K562 (cell line): ENCODE data around the gene PDPK1. TPM values are rescaled to one million over a fixed set of nuclear protein-coding genes. Genes with fewer than 3 reads are reported as not detected.

Experiments
- ATAC-seq: fragments of 200-7000 bp; cut with Tn5 transposase; 3 replicates; pipeline ENCODE4 v1.9.1; 2020; ENCODE audit warnings: moderate library complexity
- BruUV-seq: library from RNA; stranded (reverse); fragments of 400-500 nt; replicated peaks from 2 replicates; lab custom pipeline; 2021; lab: Mats Ljungman, UMichigan
- CTCF ChIA-PET: fragments of 300-600 bp; formaldehyde crosslinking; extraction: SDS; loops from one replicate; lab custom pipeline; 2021; ENCODE audit warnings: low intra/inter-chr PET ratio; lab: Yijun Ruan, JAX
- POLR2A ChIA-PET: fragments of 300-600, 350-650 bp; sonication (Branson Sonifier 250); formaldehyde crosslinking; extraction: SDS; loops from one replicate; lab custom pipeline; 2021; ENCODE audit warnings: antibody characterized with exemption, inconsistent platforms; lab: Yijun Ruan, JAX
- DNase-seq, 4 experiments: peaks; one replicate each; pipeline versions ENCODE4 v3.0.0 to v3.0.0-alpha.2; 2011 to 2018; ENCODE audit warnings: low spot score in 3 of 4, mixed read lengths in 3 of 4; ENCODE audit errors: extremely low read depth in 1 of 4
- FAIRE-seq: peaks from 2 replicates; lab custom pipeline; 2011; peaks lifted over from hg19 to GRCh38; lab: Jason Lieb, UNC
- H2AFZ ChIP-seq: 2 replicates; pipeline ENCODE4 v1.6.0; 2011; ENCODE audit warnings: low read depth, low read length, control low read depth, inconsistent platforms
- H3K27ac ChIP-seq: fragments of 200-600 bp; 3 replicates; pipeline ENCODE4 v1.8.0; 2011; ENCODE audit warnings: low read depth, mild to moderate bottlenecking, control low read depth, inconsistent platforms, low read length, moderate library complexity, mixed read lengths; ENCODE audit errors: extremely low read depth
- H3K27me3 ChIP-seq, 2 experiments: fragments of 300-600 bp in 1 of 2; 2 replicates in 1 of 2; 3 replicates in 1 of 2; pipeline versions ENCODE4 v1.6.0 to v1.8.0; 2011; ENCODE audit warnings: inconsistent platforms in 2 of 2, low read length in 2 of 2, mild to moderate bottlenecking in 1 of 2, mixed read lengths in 1 of 2, moderate library complexity in 1 of 2; ENCODE audit not compliant: control insufficient read depth in 2 of 2, insufficient read depth in 2 of 2
- H3K36me3 ChIP-seq: fragments of 300-600 bp; 3 replicates; pipeline ENCODE4 v1.8.0; 2011; ENCODE audit warnings: mild to moderate bottlenecking, low read length, inconsistent platforms; ENCODE audit not compliant: control insufficient read depth, insufficient read depth
- H3K4me1 ChIP-seq, 2 experiments: fragments of 200-600 bp in 1 of 2; replicated peaks in 1 of 2; 2 replicates in 1 of 2; 3 replicates in 1 of 2; pipeline versions ENCODE4 v1.5.1 to v1.8.0; 2011; ENCODE audit warnings: inconsistent platforms in 2 of 2, low read length in 2 of 2, mild to moderate bottlenecking in 1 of 2, mixed read lengths in 1 of 2, moderate library complexity in 1 of 2; ENCODE audit not compliant: control insufficient read depth in 2 of 2, insufficient read depth in 2 of 2
- H3K4me2 ChIP-seq: 2 replicates; pipeline ENCODE4 v1.6.1; 2011; ENCODE audit warnings: low read length, control low read depth, inconsistent platforms, mixed read lengths; ENCODE audit not compliant: insufficient read depth
- H3K4me3 ChIP-seq: fragments of 200-600 bp; sonication (generic), shearing (Covaris generic); 2 replicates; pipeline ENCODE4 v1.5.1; 2016; ENCODE audit warnings: control low read depth, inconsistent platforms
- H3K79me2 ChIP-seq: fragments of 200-600 bp; 3 replicates; pipeline ENCODE4 v1.8.0; 2011; ENCODE audit warnings: low read length, inconsistent platforms; ENCODE audit not compliant: control insufficient read depth, insufficient read depth
- H3K9ac ChIP-seq, 2 experiments: 2 replicates each; pipeline versions ENCODE4 v1.6.0 to v1.6.1; 2011; ENCODE audit warnings: low read depth in 2 of 2, low read length in 2 of 2, control low read depth in 1 of 2, inconsistent platforms in 1 of 2, mild to moderate bottlenecking in 1 of 2, mixed read lengths in 1 of 2; ENCODE audit not compliant: insufficient read depth in 1 of 2
- H3K9me1 ChIP-seq: one replicate; pipeline ENCODE4 v1.6.0; 2011; ENCODE audit warnings: inconsistent platforms, mild to moderate bottlenecking, low read length, moderate library complexity; ENCODE audit not compliant: control insufficient read depth, insufficient read depth
- H3K9me3 ChIP-seq: replicated peaks from 2 replicates; pipeline ENCODE4 v1.5.1; 2011; ENCODE audit warnings: low read depth, low read length, inconsistent platforms; ENCODE audit not compliant: control insufficient read depth, insufficient read depth
- H4K20me1 ChIP-seq: replicated peaks from 2 replicates; pipeline ENCODE4 v1.6.1; 2011; ENCODE audit warnings: low read length, inconsistent platforms, mixed read lengths; ENCODE audit not compliant: control insufficient read depth, insufficient read depth
- NKRF ChIP-seq: fragments of 450-650 bp; IDR thresholded peaks from 2 replicates; pipeline ENCODE4 v1.6.1; 2016; ENCODE audit warnings: borderline replicate concordance
- POLR2AphosphoS2 ChIP-seq: IDR thresholded peaks from 2 replicates; pipeline ENCODE4 v1.6.1; 2012; ENCODE audit warnings: low read length, improper control_type of control experiment
- PURB ChIP-seq: sonication (generic); formaldehyde crosslinking; IDR thresholded peaks from 2 replicates; pipeline ENCODE4 v1.9.0; 2021; ENCODE audit warnings: low read depth, mild to moderate bottlenecking, missing genetic modification reagents
- SMAD4 ChIP-seq: fragments of 250-450 bp; sonication (Bioruptor Pico); conservative IDR thresholded peaks from 2 replicates; pipeline ENCODE4 v1.8.0; 2021; ENCODE audit warnings: inconsistent platforms, mild to moderate bottlenecking, moderate library complexity
- SUPT5H ChIP-seq: fragments of 450-650 bp; IDR thresholded peaks from 2 replicates; pipeline ENCODE4 v1.6.1; 2016
- TAF9B ChIP-seq: fragments of 450-650 bp; IDR thresholded peaks from 2 replicates; pipeline ENCODE4 v1.6.1; 2018; ENCODE audit warnings: mild to moderate bottlenecking; ENCODE audit not compliant: partially characterized antibody
- TEAD2 ChIP-seq: fragments of 450-650 bp; IDR thresholded peaks from 2 replicates; pipeline ENCODE4 v1.6.1; 2016; ENCODE audit warnings: missing genetic modification characterization, control low read depth, missing compliant biosample characterization
- ZFP30 ChIP-seq: fragments of 250-450 bp; sonication (Bioruptor Pico); IDR thresholded peaks from 2 replicates; pipeline ENCODE4 v1.8.0; 2022; ENCODE audit warnings: moderate library complexity, mild to moderate bottlenecking, inconsistent platforms, borderline replicate concordance
- WGBS: fragments of 100-300 bp; shearing (Covaris generic); methylation state at CpG from one replicate; pipeline ENCODE4 v1.1.6; 2016; ENCODE audit warnings: low coverage, mixed read lengths; ENCODE audit not compliant: insufficient coverage; ENCODE audit errors: missing lambda C conversion rate; 5-methylcytosine and 5-hydroxymethylcytosine counted together
- in situ Hi-C: fragments of 300-500 bp; cut with MboI; formaldehyde crosslinking; loops from 4 replicates; pipeline ENCODE4 v1.15.0; 2018; ENCODE audit warnings: inconsistent platforms, mixed read lengths
- intact Hi-C: fragments of 100-400 bp; cut with micrococcal nuclease; formaldehyde crosslinking; loops from 2 replicates; pipeline ENCODE4 v1.14.2; 2022
- polyA plus RNA-seq, 8 experiments: library from polyadenylated mRNA; depleted of rRNA in 4 of 8; stranded (reverse) in 5 of 8; unstranded in 3 of 8; fragments of >200 nt; fragmentation: Nextera tagmentation in 2 of 8; fragmentation: Illumina TruSeq in 1 of 8; extraction: Ambion mirVana in 2 of 8; extraction: Trizol in 1 of 8; gene quantifications; 2 replicates each; pipeline versions ENCODE4 v1.2.1 to v1.2.3, GENCODE V29; 2011 to 2014; ENCODE audit warnings: inconsistent platforms in 1 of 8, missing spikeins in 1 of 8
- total RNA-seq, 7 experiments: library from RNA; depleted of rRNA in 6 of 7; stranded (reverse); fragments of >200 nt in 6 of 7; fragmentation: Illumina TruSeq in 2 of 7; extraction: Trizol in 2 of 7; gene quantifications; 2 replicates each; pipeline versions ENCODE4 v1.2.1 to v1.2.3, GENCODE V29; 2011 to 2021; ENCODE audit warnings: low replicate concordance in 1 of 7

Gene PDPK1
- total and polyA plus RNA-seq, 9 of the 15 experiments (the other 6 are each of a cell fraction or from before 2014, with no cell fraction given) = 4.0 to 37.2 (median 18.7) TPM

GRCh38 chr16:2526135-2526534, 11.7 kb upstream of the PDPK1 start (continued):
- TF ChIP-seq NKRF (no peak), TAF9B (no peak)

GRCh38 chr16:2527071-2527783, 10.6 kb upstream of the PDPK1 start:
- Histone ChIP-seq H3K9me1 (peaks cover 3% of the 10 kb centered on the region), H3K36me3 (peaks cover 73% of the 10 kb centered on the region; the same call in 2 of the 3 replicates), H3K79me2 (peaks cover under 1% of the 10 kb centered on the region; the same call in 2 of the 3 replicates), H3K9ac (peak overlapping the region in 1 of 2 experiments; percentile 64; a peak in 2 of 4 replicates), H3K27ac (no peak overlapping the region), H3K27me3 (no peaks in the 10 kb centered on the region), H3K4me3 (no peak overlapping the region), H3K9me3 (no peaks in the 10 kb centered on the region), H3K4me1 (peaks cover 5 to 52% of the 10 kb centered on the region in 2 experiments; a peak in 3 of 5 replicates), H2AFZ (no peak overlapping the region), H4K20me1 (no peaks in the 10 kb centered on the region), H3K4me2 (no peak overlapping the region)
- no TSS peak for BruUV-seq
- TF ChIP-seq ZFP30 (CRISPR knock-in tag) (no peak), PURB (CRISPR knock-in tag) (no peak), TEAD2 (no peak), POLR2AphosphoS2 (no peak), SMAD4 (CRISPR knock-in tag) (no peak), SUPT5H (no peak)
- in situ Hi-C loops (no loop called here), intact Hi-C loops (no loop called here)
- WGBS = 90% methylated on average over 3 of the region's 12 CpGs
- ChIA-PET POLR2A (no interaction called here), CTCF (no interaction called here)
- no peak for FAIRE-seq
- ATAC-seq = no peak
- DNase-seq = no peak
